GM10266 (cell line): ENCODE measurements around the gene LSM11.
A peak's percentile ranks its signal among the peaks of the same experiment; 100 is the strongest.
"Not testable (repeated sequence)": the region's sequence is repeated elsewhere in the genome, so short reads cannot be mapped to it uniquely, and the experiment has no call there.

Experiments used
- DNase-seq: peaks from one replicate; pipeline ENCODE4 v3.0.0; 2012; ENCODE audit errors: extremely low spot score
- CTCF ChIP-seq: IDR thresholded peaks from 2 replicates; pipeline ENCODE4 v1.5.1; 2012; ENCODE audit warnings: mild to moderate bottlenecking, low read depth; ENCODE audit not compliant: control insufficient read depth, insufficient read depth; ENCODE audit errors: missing control alignments

Gene LSM11

GRCh38 chr5:157743163-157744050 is at the start of gene LSM11:
Gene LSM11 (plus strand): TSS chr5:157743712. CDS start chr5:157743751, 39 bp downstream.
- TF ChIP-seq CTCF: peak; percentile 100

GRCh38 chr5:157693816-157694215 is 49.7 kb upstream of the LSM11 start:
- not testable (repeated sequence) for DNase-seq

More at GRCh38 chr5:157743163-157744050, at the start of gene LSM11:
- peak; percentile 96 for DNase-seq

GRCh38 chr5:157696154-157696553 is 47.4 kb upstream of the LSM11 start:
- DNase-seq: not testable (repeated sequence)

GRCh38 chr5:157698674-157699073 is 44.8 kb upstream of the LSM11 start:
- DNase-seq: not testable (repeated sequence)

GRCh38 chr5:157703736-157704135 is 39.8 kb upstream of the LSM11 start:
- no peak for DNase-seq
- no peak for TF ChIP-seq CTCF

GRCh38 chr5:157708866-157709265 is 34.6 kb upstream of the LSM11 start:
- DNase-seq: no peak
- TF ChIP-seq CTCF: no peak

GRCh38 chr5:157709346-157709745 is 34.2 kb upstream of the LSM11 start:
- no peak for TF ChIP-seq CTCF
- no peak for DNase-seq

- no peak for TF ChIP-seq CTCF
- DNase-seq: no peak
Observed at GRCh38 chr5:157710431-157710830, 33.1 kb upstream of the LSM11 start.

GRCh38 chr5:157710882-157711281 is 32.6 kb upstream of the LSM11 start:
- DNase-seq: no peak
- no peak for TF ChIP-seq CTCF
